TTC549 (cell line): ENCODE measurements around the gene LTK.

ENCODE experiments used
- FAIRE-seq: peaks from 2 replicates; lab custom pipeline; 2012; peaks lifted over from hg19 to GRCh38; lab: Jason Lieb, UNC

The LTK gene

GRCh38 chr15:41530363-41530956 is 16.8 kb upstream of the LTK start:
- no peak for FAIRE-seq

DNA sequence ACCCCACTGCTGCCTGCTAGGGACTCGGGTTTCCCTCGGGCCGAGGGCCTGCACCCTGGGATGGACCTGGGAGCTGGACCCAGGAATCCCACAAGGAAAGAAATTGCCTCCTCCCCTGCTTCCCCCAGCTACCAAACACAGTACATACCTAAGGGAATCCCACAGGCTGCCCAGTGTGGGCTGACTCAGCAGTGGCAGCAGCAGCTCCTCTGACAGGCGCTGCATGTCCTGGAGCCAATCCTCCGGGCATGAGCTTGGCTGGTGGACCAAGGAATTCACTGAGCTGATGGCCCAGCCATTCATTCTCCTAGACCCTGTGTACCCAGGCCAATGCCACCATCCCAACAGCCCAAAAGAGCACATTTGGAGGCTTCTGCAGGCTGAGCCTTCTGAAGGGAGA is 9.5 kb upstream of the LTK start:
- FAIRE-seq = no peak

GRCh38 chr15:41521614-41522013 is 8.0 kb upstream of the LTK start:
- no peak for FAIRE-seq

DNA sequence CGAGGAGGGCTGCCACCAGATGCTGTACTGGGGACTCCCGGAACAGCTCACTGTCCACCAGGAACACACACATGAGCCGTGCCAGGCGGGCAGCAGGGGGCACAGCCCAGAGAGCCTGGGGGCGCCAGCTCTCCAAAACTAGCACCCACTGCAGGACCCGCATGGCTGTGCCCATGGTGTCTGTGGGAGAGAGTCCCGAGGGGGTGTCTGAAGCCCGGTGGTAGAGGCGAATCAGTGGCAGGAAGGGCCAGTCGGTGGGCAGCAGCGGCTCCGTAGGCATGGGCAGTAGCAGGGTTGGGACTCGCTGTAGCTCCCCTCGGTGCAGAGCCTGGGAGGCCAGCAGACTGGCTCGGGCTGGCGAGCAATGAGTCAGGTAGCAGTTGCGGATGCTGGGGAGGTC is 7.0 kb upstream of the LTK start:
- no peak for FAIRE-seq

DNA sequence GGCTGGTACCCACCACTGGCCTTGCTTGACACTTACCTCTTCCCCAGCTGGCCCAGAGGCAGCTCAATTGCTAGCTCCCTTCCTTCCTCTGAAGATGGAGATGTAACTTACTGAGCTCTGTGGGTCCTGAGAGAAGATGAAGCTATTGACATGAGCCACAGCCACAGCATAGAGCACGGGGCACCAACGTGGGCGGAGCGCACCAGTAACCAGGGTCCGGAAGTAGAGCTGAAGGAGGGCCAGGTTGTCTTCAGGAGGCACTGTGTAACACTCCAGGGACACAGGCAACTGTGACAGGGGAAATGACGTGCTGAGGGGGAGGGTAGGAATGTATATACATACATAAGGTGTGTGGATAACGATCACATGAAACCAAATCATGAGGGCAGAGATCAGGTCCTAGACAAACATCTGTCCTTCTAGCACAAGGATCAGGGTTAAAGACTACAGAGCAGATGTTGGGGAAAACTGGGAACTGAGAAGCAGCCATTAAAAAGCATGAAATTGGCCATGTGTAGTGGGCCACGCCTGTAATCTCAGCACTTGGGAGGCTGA is 4.3 kb upstream of the LTK start:
- no peak for FAIRE-seq

GRCh38 chr15:41512940-41513505 is 604 bp downstream of the LTK start:
- no peak for FAIRE-seq

DNA sequence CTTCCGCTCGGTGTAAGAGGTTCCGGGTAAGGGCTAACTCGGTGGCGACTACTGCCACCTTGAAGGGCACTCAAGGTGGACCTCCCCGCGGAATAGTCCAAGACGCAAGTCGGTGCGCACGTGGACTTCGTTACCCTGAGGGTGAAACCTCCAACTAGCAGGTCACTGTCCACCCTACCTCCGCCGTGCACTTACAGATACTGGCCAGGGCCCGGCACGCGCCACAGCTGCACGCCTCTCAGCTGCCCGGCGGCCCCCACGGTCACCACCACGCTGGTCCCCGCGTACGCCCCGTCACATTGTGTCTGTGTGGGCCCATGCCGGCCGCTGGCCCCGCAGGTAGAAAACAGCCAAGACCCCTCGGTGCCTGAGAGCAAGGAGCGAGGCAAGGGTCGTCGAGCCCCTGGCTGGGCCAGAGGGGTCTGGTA is 1.1 kb downstream of the LTK start:
- FAIRE-seq = no peak

- FAIRE-seq = no peak
Measured at GRCh38 chr15:41511899-41512369, 1.7 kb downstream of the LTK start.

GRCh38 chr15:41511331-41511898 is 2.2 kb downstream of the LTK start:
- no peak for FAIRE-seq

DNA sequence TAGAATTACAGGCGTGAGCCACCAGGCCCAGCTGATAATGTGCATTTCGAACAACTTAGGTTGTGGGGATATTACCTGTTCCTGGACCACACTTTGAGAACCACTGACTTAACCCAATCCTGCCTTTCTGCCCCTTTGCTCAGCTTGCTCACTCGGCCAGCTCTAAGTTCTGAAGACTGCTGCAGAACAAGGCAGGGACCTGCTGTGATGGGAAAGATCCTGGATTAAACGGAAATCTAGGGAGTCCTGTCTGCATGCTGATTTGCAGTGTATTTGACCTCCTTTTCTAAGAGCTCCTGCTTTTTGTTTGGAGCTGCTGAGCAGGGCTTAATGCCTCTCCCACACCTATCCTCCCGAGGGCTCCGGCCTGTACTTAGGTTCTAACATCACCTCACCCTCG is 2.9 kb downstream of the LTK start:
- no peak for FAIRE-seq

DNA sequence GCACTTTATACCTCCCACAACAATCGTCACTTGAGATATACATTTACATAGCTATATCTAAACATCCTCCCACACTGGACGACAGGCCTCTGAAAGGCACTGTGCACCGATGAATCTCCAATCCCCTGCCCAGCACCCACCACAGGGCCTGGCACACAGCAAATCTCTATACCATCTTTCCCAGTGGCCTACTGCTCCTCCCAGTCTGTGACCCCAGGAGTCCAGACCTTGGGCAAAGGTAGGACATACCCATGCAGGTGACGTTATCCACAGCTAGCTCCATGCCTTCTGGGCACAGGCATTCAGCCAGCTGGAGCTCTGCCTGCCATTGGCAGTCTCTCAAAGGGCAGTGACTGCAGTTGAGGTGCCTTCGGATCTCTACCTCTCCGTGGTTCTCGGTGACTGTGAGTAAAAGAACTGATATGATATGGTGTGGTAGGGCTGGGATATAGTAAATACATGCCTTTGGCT is 5.8 kb downstream of the LTK start:
- FAIRE-seq = no peak

DNA sequence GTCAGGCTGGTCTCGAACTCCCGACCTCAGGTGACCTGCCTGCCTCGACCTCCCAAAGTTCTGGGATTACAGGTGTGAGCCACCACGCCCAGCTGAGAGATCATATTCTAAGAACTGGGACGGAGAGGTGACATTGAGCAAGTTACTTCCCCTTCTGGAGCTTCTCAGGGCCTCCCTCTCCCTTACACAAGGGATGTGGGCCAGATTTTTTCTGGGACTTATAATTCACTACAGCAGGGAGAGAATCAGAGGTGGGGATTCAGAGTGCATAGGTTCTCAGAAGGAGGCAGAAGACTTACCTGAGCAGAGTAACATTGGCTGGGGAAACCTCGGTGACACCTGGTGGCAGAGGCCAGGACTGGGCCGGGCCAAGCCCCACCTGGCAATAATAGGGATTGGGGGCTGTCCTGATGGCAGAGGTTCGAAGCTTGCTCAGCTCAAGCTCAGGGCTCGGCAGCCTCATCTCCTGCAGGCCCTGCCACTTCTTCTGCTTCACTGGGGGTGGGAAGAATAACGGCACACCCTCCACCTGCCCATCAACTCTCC is 6.8 kb downstream of the LTK start:
- no peak for FAIRE-seq

DNA sequence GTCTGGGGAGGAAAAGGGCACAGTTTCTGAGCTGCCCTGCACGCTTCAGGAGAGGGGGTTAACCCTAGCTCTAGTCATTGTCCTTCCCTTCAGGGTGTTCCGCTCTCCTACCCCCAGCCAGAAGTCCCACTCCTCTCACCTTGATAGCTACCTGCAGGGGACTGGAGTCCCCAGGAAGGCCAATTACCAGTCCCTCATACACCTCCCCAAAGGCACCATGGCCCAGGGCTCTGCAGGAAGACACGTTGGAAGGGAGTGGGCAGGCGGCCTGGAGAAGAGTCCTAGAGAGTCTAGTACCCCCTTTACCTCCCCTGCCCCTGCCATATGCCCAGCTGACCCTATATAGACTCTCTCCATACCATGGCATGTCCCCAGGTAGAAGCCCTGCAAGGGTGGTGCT is 7.9 kb downstream of the LTK start:
- no peak for FAIRE-seq

GRCh38 chr15:41504751-41505492 is 8.7 kb downstream of the LTK start:
- no peak for FAIRE-seq

DNA sequence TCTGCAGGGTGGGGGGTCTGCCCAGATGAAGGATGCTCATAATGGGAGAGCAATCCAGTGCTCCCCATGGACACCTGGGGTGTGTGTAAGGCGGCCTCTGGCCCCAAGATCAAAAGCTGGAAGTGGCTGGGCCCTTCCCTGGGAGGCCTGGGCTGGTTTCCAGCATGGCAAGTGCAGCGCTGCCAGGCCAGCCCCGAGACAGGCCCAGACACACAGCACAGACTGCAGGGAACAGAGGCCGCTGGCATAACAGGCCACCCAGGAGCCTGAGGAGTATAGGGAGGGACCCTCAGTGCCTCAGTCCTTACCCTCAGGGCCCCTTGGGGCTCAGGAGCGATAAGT is 10.0 kb downstream of the LTK start:
- no peak for FAIRE-seq

DNA sequence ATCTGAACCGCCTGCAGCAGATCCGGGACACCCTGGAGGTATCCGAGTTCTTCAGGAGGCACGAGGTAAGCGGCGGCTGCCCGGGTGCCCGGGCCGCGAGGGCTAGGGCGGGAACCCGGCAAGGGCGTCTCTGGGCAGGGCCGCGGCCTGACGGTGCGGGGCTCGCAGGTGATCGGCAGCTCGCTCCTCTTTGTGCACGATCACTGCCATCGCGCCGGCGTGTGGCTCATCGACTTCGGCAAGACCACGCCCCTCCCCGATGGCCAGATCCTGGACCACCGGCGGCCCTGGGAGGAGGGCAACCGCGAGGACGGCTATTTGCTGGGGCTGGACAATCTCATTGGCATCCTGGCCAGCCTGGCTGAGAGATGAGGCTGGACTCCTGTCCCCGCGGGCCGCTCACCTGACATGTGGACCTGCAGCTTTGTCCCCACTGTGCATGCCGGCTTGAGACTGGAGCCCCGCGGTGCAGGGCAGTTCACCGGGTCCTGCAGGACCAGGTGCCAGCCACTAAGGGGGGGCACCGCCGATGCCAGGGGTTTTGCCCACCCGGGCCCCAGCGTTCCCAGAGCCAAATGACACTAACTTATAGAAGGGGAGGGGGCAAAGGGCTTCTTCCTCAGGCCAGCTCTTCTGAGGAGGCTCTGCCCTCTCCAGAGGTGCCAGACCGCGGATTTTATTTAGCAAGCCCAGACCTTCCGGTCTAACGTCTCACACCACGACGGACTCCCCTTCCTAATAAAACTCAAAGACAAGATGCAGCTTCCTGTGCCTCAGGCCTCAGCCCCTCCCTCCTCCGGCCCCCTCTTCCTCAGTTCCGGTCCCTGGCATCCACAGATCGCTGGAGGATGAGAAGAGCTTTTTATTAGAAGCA is 10.6 kb downstream of the LTK start:
- FAIRE-seq = no peak

GRCh38 chr15:41501931-41502794 is 11.5 kb downstream of the LTK start:
- FAIRE-seq = no peak

- no peak for FAIRE-seq
Measured at GRCh38 chr15:41501191-41501917, 12.3 kb downstream of the LTK start.

DNA sequence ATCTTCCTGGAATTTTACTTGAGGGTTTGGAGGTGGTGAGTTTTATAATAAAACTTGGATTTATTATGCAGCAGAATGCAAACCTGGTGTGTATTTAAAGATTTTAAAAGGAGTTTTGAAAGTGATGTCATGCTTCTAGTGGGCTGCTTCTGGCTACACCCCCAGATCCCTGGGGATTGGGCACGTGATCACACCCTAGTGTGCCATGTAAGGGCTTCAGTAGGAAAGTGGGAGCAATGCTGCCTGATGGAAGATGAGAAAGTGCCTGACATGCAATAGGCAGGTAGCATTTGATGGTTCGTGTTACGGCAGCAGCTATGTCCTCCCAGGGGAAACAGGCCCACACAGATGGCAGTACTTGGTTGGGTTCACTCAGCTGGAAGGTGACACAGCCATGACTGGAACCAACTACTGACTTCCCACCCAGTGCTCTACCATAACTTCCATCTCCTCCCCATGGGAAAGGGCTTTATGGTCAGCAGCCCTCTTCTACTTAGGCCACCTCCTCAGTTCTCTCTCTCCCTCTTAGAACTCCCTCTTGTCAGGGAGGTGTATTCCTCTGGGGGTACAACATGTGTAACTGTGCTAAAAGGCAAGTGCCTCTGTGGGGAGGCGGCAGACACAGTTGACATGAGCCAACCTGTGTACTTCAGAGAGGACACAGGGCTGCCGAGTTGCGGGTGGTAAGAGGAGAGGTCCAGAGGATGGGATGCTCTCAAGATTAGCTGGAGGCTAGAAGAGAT is 14.3 kb downstream of the LTK start:
- no peak for FAIRE-seq
